GM12878 (cell line): ENCODE results near the gene TNP2.

Experiments
- BRCA1 ChIP-seq: IDR thresholded peaks from 2 replicates; pipeline ENCODE4 v1.6.1; 2011; ENCODE audit warnings: low read depth, low read length, improper control_type of control experiment
- EZH2 ChIP-seq: IDR thresholded peaks from 2 replicates; pipeline ENCODE4 v1.6.1; 2012; ENCODE audit warnings: low read depth, mild to moderate bottlenecking, control low read depth, inconsistent platforms, low read length, borderline replicate concordance; ENCODE audit not compliant: control insufficient read depth
- HDAC2 ChIP-seq: fragments of 200-600 bp; sonication (generic); IDR thresholded peaks from 2 replicates; pipeline ENCODE4 v1.6.1; 2017
- POLR2A ChIP-seq: IDR thresholded peaks from 2 replicates; pipeline ENCODE4 v1.6.1; 2011; ENCODE audit warnings: low read depth, mild to moderate bottlenecking, low read length
- POLR2AphosphoS5 ChIP-seq: IDR thresholded peaks from 2 replicates; pipeline ENCODE4 v1.6.1; 2011; ENCODE audit warnings: mild to moderate bottlenecking, low read length, inconsistent platforms
- TBL1XR1 ChIP-seq: IDR thresholded peaks from 2 replicates; pipeline ENCODE4 v1.6.1; 2012; ENCODE audit warnings: low read depth, low read length, improper control_type of control experiment
- ZZZ3 ChIP-seq: IDR thresholded peaks from 2 replicates; pipeline ENCODE4 v1.6.1; 2011; ENCODE audit warnings: low read depth; ENCODE audit not compliant: control insufficient read depth, insufficient read length
- TF ChIP-seq, protein P1 (sequence below): fragments of 450-650 bp; IDR thresholded peaks from 2 replicates; pipeline ENCODE4 v1.6.1; 2016; ENCODE audit warnings: mild to moderate bottlenecking
- TF ChIP-seq, protein P2 (sequence below), 3 experiments: IDR thresholded peaks in 2 of 3; conservative IDR thresholded peaks in 1 of 3; 2 replicates each; pipeline ENCODE4 v1.5.1; 2011; ENCODE audit warnings: low read depth in 3 of 3, low read length in 3 of 3, mild to moderate bottlenecking in 3 of 3, control low read depth in 2 of 3, moderate library complexity in 2 of 3, inconsistent platforms in 1 of 3, mixed read lengths in 1 of 3; ENCODE audit not compliant: control insufficient read depth in 2 of 3, insufficient read depth in 1 of 3; ENCODE audit errors: extremely low read depth in 1 of 3

DNA sequence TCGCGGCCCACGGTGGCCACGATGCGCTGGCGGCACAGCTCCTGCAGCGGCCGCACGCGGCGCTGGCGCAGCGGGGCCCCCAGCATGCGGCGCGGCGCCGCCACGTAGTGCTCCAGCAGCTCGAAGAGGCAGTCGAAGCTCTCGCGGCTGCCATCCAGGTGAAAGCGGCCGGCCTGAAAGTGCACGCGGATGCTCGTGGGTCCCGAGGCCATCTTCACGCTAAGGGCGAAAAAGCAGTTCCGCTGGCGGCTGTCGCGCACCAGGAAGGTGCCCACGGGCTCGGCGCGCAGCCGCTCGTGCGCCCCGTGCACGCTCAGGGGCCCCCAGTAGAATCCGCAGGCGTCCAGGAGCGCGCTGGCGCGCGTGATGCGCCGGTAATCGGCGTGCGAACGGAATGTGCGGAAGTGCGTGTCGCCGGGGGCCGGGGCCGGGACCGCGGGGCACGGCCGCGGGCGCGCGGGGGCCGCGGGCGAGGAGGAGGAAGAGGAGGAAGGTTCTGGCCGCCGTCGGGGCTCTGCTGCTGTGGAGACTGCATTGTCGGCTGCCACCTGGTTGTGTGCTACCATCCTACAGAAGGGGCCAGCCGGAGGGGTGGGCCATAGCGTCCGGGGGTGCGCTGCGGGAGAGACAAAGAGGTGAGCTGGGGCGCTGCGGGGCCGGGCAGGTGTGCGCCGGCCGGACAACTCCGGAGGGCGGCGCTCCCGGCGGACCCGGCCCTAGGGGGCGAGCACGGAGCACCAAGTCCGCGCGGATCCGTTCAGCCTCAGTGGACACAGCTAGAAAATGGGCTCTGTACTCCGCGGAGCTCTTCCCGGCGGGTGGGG is 14.0 kb downstream of the TNP2 start:
- TF ChIP-seq POLR2A (peak; percentile 71), TBL1XR1 (no peak; the same call in 1 of the 2 replicates), HDAC2 (no peak), EZH2 (no peak), BRCA1 (no peak), POLR2AphosphoS5 (peak; percentile 64), ZZZ3 (no peak)
- TF ChIP-seq, protein P1, sequence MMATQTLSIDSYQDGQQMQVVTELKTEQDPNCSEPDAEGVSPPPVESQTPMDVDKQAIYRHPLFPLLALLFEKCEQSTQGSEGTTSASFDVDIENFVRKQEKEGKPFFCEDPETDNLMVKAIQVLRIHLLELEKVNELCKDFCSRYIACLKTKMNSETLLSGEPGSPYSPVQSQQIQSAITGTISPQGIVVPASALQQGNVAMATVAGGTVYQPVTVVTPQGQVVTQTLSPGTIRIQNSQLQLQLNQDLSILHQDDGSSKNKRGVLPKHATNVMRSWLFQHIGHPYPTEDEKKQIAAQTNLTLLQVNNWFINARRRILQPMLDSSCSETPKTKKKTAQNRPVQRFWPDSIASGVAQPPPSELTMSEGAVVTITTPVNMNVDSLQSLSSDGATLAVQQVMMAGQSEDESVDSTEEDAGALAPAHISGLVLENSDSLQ, result no peak
- TF ChIP-seq, protein P2, sequence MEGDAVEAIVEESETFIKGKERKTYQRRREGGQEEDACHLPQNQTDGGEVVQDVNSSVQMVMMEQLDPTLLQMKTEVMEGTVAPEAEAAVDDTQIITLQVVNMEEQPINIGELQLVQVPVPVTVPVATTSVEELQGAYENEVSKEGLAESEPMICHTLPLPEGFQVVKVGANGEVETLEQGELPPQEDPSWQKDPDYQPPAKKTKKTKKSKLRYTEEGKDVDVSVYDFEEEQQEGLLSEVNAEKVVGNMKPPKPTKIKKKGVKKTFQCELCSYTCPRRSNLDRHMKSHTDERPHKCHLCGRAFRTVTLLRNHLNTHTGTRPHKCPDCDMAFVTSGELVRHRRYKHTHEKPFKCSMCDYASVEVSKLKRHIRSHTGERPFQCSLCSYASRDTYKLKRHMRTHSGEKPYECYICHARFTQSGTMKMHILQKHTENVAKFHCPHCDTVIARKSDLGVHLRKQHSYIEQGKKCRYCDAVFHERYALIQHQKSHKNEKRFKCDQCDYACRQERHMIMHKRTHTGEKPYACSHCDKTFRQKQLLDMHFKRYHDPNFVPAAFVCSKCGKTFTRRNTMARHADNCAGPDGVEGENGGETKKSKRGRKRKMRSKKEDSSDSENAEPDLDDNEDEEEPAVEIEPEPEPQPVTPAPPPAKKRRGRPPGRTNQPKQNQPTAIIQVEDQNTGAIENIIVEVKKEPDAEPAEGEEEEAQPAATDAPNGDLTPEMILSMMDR (IDR thresholded peaks at IDR 0.05 in 2 of 3, conservative IDR thresholded peaks at IDR 0.05 in 1 of 3; ENCODE audit: control insufficient read depth in 2 of 3, extremely low read depth in 1 of 3, insufficient read depth in 1 of 3, low read depth in 3 of 3, low read length in 3 of 3), result peak in 2 of 3 experiments; percentile 23 to 42; a peak in 2 of 6 replicates
